HG03565 (cell line): ENCODE results near the gene ANP32B.

Source experiments
- ATAC-seq: cut with Tn5 transposase; IDR thresholded peaks from one replicate; pipeline ENCODE4 v1.9.1; 2021; ENCODE audit warnings: mild to moderate bottlenecking, moderate library complexity; ENCODE audit not compliant: unreplicated experiment

ANP32B gene

GRCh38 chr9:98021306-98022040 lies 38.3 kb downstream of the ANP32B start:
- ATAC-seq = no peak

GRCh38 chr9:98022447-98022846 lies 39.3 kb downstream of the ANP32B start:
- no peak for ATAC-seq

GRCh38 chr9:98024702-98025101 lies 41.6 kb downstream of the ANP32B start:
- ATAC-seq = no peak

GRCh38 chr9:98031169-98031568 lies 48.0 kb downstream of the ANP32B start:
- ATAC-seq = no peak

GRCh38 chr9:98031935-98032334 lies 48.8 kb downstream of the ANP32B start:
- no peak for ATAC-seq

GRCh38 chr9:98034593-98035546 lies 51.7 kb downstream of the ANP32B start:
- no peak for ATAC-seq

- no peak for ATAC-seq
These were observed 54.2 kb downstream of the ANP32B start for GRCh38 chr9:98037357-98037756.

GRCh38 chr9:98038958-98039357 lies 55.8 kb downstream of the ANP32B start:
- peak; percentile 50 for ATAC-seq

GRCh38 chr9:98039607-98040017 lies 56.5 kb downstream of the ANP32B start:
- no peak for ATAC-seq

- ATAC-seq = no peak
These were observed 57.1 kb downstream of the ANP32B start for GRCh38 chr9:98040212-98040611.

GRCh38 chr9:98043915-98044314 lies 60.8 kb downstream of the ANP32B start:
- ATAC-seq = no peak

GRCh38 chr9:98045234-98046179 lies 62.4 kb downstream of the ANP32B start:
- ATAC-seq = peak; percentile 85

GRCh38 chr9:98046180-98046543 lies 63.0 kb downstream of the ANP32B start:
- no peak for ATAC-seq

GRCh38 chr9:98047002-98047401 lies 63.9 kb downstream of the ANP32B start:
- no peak for ATAC-seq

- ATAC-seq = no peak
These were observed 66.3 kb downstream of the ANP32B start for GRCh38 chr9:98049288-98050072.

- no peak for ATAC-seq
These were observed 67.2 kb downstream of the ANP32B start for GRCh38 chr9:98050351-98050750.

- ATAC-seq = no peak
These were observed 71.3 kb downstream of the ANP32B start for GRCh38 chr9:98054376-98054951.

GRCh38 chr9:98056269-98057137 lies 73.4 kb downstream of the ANP32B start, which contains the start of gene NANS:
TSS of gene NANS (plus strand) at chr9:98056732. CDS start at chr9:98056809, 77 bp downstream.
- ATAC-seq = peak; percentile 82
